HG02938 (cell line): Measurements from ENCODE around the gene DHRS2.
"Not testable (repeated sequence)": the region's sequence is repeated elsewhere in the genome, so short reads cannot be mapped to it uniquely, and the experiment has no call there.

Source experiments
- ATAC-seq: cut with Tn5 transposase; IDR thresholded peaks from one replicate; pipeline ENCODE4 v1.9.1; 2021; ENCODE audit warnings: mild to moderate bottlenecking, moderate library complexity; ENCODE audit not compliant: unreplicated experiment

DHRS2 gene

GRCh38 chr14:23675906-23676305 lies 39.7 kb downstream of the DHRS2 start:
- ATAC-seq: no peak

GRCh38 chr14:23681337-23681736 lies 45.2 kb downstream of the DHRS2 start:
- ATAC-seq: no peak

GRCh38 chr14:23689709-23690514 lies 53.7 kb downstream of the DHRS2 start:
- not testable (repeated sequence) for ATAC-seq

GRCh38 chr14:23692416-23692815 lies 56.3 kb downstream of the DHRS2 start:
- no peak for ATAC-seq

GRCh38 chr14:23693252-23693775 lies 57.1 kb downstream of the DHRS2 start:
- no peak for ATAC-seq

- no peak for ATAC-seq
Observed at GRCh38 chr14:23694085-23694948, 58.2 kb downstream of the DHRS2 start.
